IMR-90 (cell line): ENCODE data around the gene RUSF1.

ENCODE experiments used
- BHLHE40 ChIP-seq: fragments of 150-350 bp; IDR thresholded peaks from 2 replicates; pipeline ENCODE4 v1.6.1; 2016; ENCODE audit warnings: mild to moderate bottlenecking, low read depth, low read length
- CHD1 ChIP-seq: IDR thresholded peaks from 2 replicates; pipeline ENCODE4 v1.6.1; 2012; ENCODE audit warnings: low read depth, low read length, improper control_type of control experiment
- MAFK ChIP-seq: IDR thresholded peaks from 2 replicates; pipeline ENCODE4 v1.6.1; 2012; ENCODE audit warnings: low read depth, low read length, improper control_type of control experiment
- MAZ ChIP-seq: IDR thresholded peaks from 2 replicates; pipeline ENCODE4 v1.6.1; 2012; ENCODE audit warnings: low read depth, mild to moderate bottlenecking, low read length, improper control_type of control experiment, moderate library complexity, borderline replicate concordance
- RAD21 ChIP-seq: IDR thresholded peaks from 2 replicates; pipeline ENCODE4 v1.6.1; 2012; ENCODE audit warnings: low read length, improper control_type of control experiment
- RCOR1 ChIP-seq: IDR thresholded peaks from 2 replicates; pipeline ENCODE4 v1.6.1; 2012; ENCODE audit warnings: mild to moderate bottlenecking, low read length, improper control_type of control experiment; ENCODE audit not compliant: insufficient replicate concordance
- RFX5 ChIP-seq: IDR thresholded peaks from 2 replicates; pipeline ENCODE4 v1.8.0; 2012; ENCODE audit warnings: low read depth, mild to moderate bottlenecking, low read length, moderate library complexity
- SMC3 ChIP-seq: fragments of 150-350 bp; IDR thresholded peaks from 2 replicates; pipeline ENCODE4 v1.6.1; 2016; ENCODE audit warnings: low read depth, mild to moderate bottlenecking, antibody characterized with exemption, low read length, moderate library complexity
- TF ChIP-seq, protein P1 (sequence below): conservative IDR thresholded peaks from 2 replicates; pipeline ENCODE4 v1.5.1; 2012; ENCODE audit warnings: mild to moderate bottlenecking, low read depth, low read length, improper control_type of control experiment

DNA sequence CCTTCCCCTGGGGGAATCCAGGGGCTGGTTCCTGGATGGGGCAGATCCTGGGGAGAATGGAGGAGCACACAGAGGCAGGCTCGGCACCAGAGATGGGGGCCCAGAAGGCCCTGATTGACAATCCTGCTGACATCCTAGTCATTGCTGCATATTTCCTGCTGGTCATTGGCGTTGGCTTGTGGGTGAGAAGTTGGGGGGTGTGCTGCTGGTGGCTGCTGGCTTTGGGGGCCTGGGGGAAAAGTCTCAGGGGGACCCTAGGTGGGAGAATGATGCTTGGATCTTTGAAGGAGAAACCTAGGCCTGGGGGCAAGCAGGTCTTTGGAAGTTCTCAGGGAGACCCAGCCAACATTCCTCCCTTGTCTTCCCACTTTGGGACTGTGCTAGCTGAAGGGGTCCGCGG lies 25.1 kb downstream of the RUSF1 start, which contains the start of gene SLC5A2:
- TF ChIP-seq SMC3: no peak
- TF ChIP-seq MAZ: no peak
- TF ChIP-seq, protein P1, sequence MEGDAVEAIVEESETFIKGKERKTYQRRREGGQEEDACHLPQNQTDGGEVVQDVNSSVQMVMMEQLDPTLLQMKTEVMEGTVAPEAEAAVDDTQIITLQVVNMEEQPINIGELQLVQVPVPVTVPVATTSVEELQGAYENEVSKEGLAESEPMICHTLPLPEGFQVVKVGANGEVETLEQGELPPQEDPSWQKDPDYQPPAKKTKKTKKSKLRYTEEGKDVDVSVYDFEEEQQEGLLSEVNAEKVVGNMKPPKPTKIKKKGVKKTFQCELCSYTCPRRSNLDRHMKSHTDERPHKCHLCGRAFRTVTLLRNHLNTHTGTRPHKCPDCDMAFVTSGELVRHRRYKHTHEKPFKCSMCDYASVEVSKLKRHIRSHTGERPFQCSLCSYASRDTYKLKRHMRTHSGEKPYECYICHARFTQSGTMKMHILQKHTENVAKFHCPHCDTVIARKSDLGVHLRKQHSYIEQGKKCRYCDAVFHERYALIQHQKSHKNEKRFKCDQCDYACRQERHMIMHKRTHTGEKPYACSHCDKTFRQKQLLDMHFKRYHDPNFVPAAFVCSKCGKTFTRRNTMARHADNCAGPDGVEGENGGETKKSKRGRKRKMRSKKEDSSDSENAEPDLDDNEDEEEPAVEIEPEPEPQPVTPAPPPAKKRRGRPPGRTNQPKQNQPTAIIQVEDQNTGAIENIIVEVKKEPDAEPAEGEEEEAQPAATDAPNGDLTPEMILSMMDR: no peak
- TF ChIP-seq RAD21: no peak
- no peak for TF ChIP-seq MAFK
- no peak for TF ChIP-seq RFX5
- TF ChIP-seq CHD1: no peak
- no peak for TF ChIP-seq BHLHE40
- no peak for TF ChIP-seq RCOR1
